Measurements from ENCODE around the gene ERBB2. TPM values are rescaled to one million over a fixed set of nuclear protein-coding genes. Genes with fewer than 3 reads are reported as not detected.
"Not testable (repeated sequence)": the region's sequence is repeated elsewhere in the genome, so short reads cannot be mapped to it uniquely, and the experiment has no call there.

ERBB2 gene
- total RNA-seq, 2 experiments from 2014 or later: 4.5 to 4.6 TPM

DNA sequence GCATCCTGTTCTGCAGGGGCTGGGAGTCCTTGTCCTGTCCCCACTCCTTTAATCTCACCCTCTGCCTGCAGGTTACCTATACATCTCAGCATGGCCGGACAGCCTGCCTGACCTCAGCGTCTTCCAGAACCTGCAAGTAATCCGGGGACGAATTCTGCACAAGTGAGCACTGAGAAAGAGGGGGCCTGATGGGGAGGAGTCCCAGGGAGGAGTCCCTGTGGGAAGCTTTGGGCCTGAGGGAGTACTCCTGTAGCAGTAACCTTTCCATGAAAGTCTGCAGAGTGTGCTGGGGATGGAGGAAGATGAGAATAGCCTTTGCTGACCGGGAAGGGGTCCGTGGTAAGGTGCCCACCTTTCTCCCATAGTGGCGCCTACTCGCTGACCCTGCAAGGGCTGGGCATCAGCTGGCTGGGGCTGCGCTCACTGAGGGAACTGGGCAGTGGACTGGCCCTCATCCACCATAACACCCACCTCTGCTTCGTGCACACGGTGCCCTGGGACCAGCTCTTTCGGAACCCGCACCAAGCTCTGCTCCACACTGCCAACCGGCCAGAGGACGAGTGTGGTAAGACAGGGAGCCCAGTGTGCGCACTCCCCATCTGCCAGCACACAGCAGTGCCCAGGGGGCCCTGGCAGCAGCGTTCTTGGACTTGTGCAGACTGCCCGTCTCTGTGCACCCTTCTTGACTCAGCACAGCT, 15.7 kb downstream of the ERBB2 start:
- DNase-seq: no peak
- H3K4me1 Mint-ChIP-seq: no peaks in the 10 kb centered on the region
- H3K36me3 Mint-ChIP-seq (ENCODE audit: low read depth): no peaks in the 10 kb centered on the region
- ChIA-PET POLR2A (no interaction called here), CTCF (interaction anchor here (3.0 kb wide), 1 partner anchor 15 kb away, joined by 8 read pairs; the partner anchor contains the start of gene MIEN1)
- no peaks in the 10 kb centered on the region for H3K27me3 Mint-ChIP-seq
- no peak overlapping the region for H3K4me3 Mint-ChIP-seq
- H3K9me3 Mint-ChIP-seq: no peaks in the 10 kb centered on the region
- no peak overlapping the region for H3K27ac Mint-ChIP-seq

- H3K4me1 Mint-ChIP-seq: no peaks in the 10 kb centered on the region
- ChIA-PET CTCF (no interaction called here), POLR2A (no interaction called here)
- H3K36me3 Mint-ChIP-seq (ENCODE audit: low read depth): no peaks in the 10 kb centered on the region
- no peak for DNase-seq
- H3K9me3 Mint-ChIP-seq: no peaks in the 10 kb centered on the region
- no peak overlapping the region for H3K27ac Mint-ChIP-seq
- H3K27me3 Mint-ChIP-seq: no peaks in the 10 kb centered on the region
- no peak overlapping the region for H3K4me3 Mint-ChIP-seq
These were observed 16.4 kb downstream of the ERBB2 start for GRCh38 chr17:39716073-39716818.

DNA sequence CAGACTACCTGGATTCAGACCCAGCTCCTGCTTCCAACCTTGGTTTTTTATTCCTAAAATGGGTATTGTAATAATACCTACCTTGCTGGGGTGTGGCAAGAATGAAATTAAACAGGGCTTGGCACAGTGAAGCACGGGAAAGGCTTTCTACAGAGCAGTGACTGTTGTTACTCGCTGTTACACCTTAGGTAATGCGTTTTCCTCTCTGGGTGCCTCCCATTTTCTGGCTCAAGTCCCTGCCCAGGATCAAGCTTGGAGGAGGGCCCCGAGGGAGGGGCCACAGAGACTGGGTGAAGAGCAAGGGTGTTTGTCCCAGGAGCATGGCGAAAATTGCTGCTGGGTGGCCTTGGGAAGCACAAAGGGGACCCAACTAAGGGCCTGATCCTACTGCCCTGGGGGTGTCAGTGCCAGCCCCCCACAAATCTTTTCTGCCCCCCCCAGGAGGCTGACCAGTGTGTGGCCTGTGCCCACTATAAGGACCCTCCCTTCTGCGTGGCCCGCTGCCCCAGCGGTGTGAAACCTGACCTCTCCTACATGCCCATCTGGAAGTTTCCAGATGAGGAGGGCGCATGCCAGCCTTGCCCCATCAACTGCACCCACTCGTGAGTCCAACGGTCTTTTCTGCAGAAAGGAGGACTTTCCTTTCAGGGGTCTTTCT, 17.1 kb downstream of the ERBB2 start:
- H3K4me3 Mint-ChIP-seq: no peak overlapping the region
- no peaks in the 10 kb centered on the region for H3K4me1 Mint-ChIP-seq
- DNase-seq: no peak
- H3K27ac Mint-ChIP-seq: no peak overlapping the region
- no peaks in the 10 kb centered on the region for H3K36me3 Mint-ChIP-seq (ENCODE audit: low read depth)
- POLR2A ChIA-PET: no interaction called here
- no peaks in the 10 kb centered on the region for H3K27me3 Mint-ChIP-seq
- H3K9me3 Mint-ChIP-seq: no peaks in the 10 kb centered on the region
- CTCF ChIA-PET: no interaction called here

DNA sequence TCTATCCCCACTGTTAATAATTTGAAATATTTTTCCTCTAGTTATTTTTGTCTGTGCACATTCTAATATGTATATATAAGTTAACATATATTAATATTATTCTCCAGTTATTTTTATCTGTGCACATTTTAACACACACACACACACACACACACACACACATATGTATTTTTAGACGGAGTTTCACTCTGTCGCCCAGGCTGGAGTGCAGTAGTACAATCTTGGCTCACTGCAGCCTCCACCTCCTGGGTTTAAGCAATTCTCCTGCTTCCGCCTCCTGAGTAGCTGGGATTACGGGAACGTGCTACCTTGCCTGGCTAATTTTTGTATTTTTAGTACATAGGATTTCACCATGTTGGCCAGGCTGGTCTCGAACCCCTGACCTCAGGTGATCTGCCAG, 17.8 kb downstream of the ERBB2 start:
- DNase-seq: no peak
- CTCF ChIA-PET: no interaction called here
- Mint-ChIP-seq H3K36me3 (ENCODE audit: low read depth) (no peaks in the 10 kb centered on the region), H3K4me3 (no peak overlapping the region), H3K27ac (no peak overlapping the region), H3K4me1 (no peaks in the 10 kb centered on the region), H3K27me3 (no peaks in the 10 kb centered on the region), H3K9me3 (no peaks in the 10 kb centered on the region)
- POLR2A ChIA-PET: no interaction called here

DNA sequence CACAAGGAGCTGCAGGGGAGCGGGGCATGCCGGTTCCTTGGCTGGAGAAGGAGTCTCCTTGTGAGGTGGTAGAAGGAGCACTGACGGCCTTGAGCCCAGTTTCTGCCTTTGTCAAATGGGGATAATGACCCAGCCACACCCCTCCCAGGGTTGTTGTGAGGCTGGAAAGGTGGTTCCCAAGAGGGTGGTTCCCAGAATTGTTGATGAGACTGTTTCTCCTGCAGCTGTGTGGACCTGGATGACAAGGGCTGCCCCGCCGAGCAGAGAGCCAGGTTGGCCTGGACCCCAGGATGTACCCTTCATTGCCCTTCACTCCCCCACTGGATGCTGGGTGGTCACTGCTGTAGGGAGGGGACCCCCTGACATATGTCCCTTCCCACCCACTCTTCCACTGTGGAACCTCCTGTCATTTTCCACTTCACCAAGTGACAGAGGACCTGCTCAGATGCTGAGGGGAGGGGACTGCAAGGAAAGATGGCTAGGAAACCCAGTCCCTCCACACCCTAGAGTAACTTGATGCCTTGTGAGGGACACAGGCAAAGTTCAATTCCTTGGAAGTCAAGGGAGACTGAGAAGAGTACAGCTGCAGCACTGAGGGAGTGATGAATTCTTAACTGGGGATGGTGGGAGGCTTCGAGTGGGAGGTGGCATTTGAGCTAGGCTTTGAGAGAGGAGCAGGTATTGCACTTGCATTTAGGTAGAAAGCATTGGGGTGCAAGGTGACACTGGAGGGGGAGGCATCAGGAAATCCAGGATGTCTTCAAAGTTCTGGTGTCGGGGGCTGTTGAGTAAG, 19.9 kb downstream of the ERBB2 start:
- no peak overlapping the region for H3K4me3 Mint-ChIP-seq
- CTCF ChIA-PET: interaction anchor here (1.2 to 4.1 kb wide), 2 partner anchors 10 to 19 kb away, joined by 4 to 18 read pairs; partner anchors contain the start of gene MIEN1
- no peaks in the 10 kb centered on the region for H3K9me3 Mint-ChIP-seq
- POLR2A ChIA-PET: no interaction called here
- DNase-seq: no peak
- no peaks in the 10 kb centered on the region for H3K27me3 Mint-ChIP-seq
- H3K4me1 Mint-ChIP-seq: no peaks in the 10 kb centered on the region
- H3K36me3 Mint-ChIP-seq (ENCODE audit: low read depth): no peaks in the 10 kb centered on the region
- no peak overlapping the region for H3K27ac Mint-ChIP-seq

DNA sequence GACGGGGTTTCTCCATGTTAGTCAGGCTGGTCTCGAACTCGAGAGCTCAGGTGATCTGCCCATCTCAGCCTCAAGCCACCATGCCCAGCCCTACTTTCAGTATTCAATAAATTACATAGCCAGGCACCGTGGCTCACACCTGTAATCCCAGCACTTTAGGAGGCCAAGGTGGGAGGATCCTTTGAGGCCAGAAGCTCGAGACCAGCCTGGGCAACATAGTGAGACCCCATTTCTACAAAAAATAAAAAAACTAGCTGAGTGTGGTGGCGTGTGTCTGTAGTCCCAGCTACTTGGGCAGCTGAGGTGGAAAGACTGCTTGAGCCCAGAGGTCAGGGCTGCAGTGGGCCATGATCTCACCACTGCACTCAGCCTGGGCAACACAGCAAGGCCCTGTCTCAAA, 22.2 kb downstream of the ERBB2 start:
- no peak overlapping the region for H3K4me3 Mint-ChIP-seq
- H3K9me3 Mint-ChIP-seq: no peaks in the 10 kb centered on the region
- CTCF ChIA-PET: interaction anchor here (4.1 kb wide), 1 partner anchor 8 kb away, joined by 18 read pairs; the partner anchor contains the start of gene MIEN1
- no peak for DNase-seq
- peaks cover 7% of the 10 kb centered on the region for H3K36me3 Mint-ChIP-seq (ENCODE audit: low read depth)
- H3K27me3 Mint-ChIP-seq: no peaks in the 10 kb centered on the region
- H3K4me1 Mint-ChIP-seq: peaks cover 3% of the 10 kb centered on the region
- POLR2A ChIA-PET: no interaction called here
- no peak overlapping the region for H3K27ac Mint-ChIP-seq

GRCh38 chr17:39722965-39723848, 23.3 kb downstream of the ERBB2 start:
- no peaks in the 10 kb centered on the region for H3K27me3 Mint-ChIP-seq
- no peak overlapping the region for H3K27ac Mint-ChIP-seq
- H3K4me1 Mint-ChIP-seq: peaks cover 4% of the 10 kb centered on the region
- peaks cover 16% of the 10 kb centered on the region for H3K36me3 Mint-ChIP-seq (ENCODE audit: low read depth)
- ChIA-PET CTCF (no interaction called here), POLR2A (no interaction called here)
- no peaks in the 10 kb centered on the region for H3K9me3 Mint-ChIP-seq
- DNase-seq: no peak
- H3K4me3 Mint-ChIP-seq: no peak overlapping the region

DNA sequence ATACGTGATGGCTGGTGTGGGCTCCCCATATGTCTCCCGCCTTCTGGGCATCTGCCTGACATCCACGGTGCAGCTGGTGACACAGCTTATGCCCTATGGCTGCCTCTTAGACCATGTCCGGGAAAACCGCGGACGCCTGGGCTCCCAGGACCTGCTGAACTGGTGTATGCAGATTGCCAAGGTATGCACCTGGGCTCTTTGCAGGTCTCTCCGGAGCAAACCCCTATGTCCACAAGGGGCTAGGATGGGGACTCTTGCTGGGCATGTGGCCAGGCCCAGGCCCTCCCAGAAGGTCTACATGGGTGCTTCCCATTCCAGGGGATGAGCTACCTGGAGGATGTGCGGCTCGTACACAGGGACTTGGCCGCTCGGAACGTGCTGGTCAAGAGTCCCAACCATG, 24.9 kb downstream of the ERBB2 start:
- ChIA-PET CTCF (no interaction called here), POLR2A (no interaction called here)
- Mint-ChIP-seq H3K27ac (no peak overlapping the region), H3K4me1 (peaks cover 15% of the 10 kb centered on the region), H3K27me3 (no peaks in the 10 kb centered on the region), H3K4me3 (no peak overlapping the region), H3K36me3 (ENCODE audit: low read depth) (peaks cover 20% of the 10 kb centered on the region), H3K9me3 (no peaks in the 10 kb centered on the region)
- no peak for DNase-seq

DNA sequence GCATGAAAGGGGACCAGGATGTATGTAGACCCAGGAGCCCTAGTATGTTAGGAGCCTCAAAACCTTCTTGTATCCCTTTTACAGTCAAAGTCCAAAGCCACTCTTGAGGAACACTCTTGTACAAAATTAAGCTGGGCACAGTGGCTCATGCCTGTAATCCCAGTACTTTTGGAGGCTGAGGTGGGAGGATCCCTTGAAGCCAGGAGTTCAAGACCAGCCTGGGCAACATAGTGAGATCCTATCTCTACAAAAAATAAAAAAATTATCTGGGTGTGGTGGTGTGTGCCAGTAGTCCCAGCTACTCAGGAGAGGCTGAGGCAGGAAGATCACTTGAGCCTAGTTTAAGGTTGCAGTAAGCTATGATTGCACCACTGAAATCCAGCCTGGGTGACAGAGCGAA, 26.1 kb downstream of the ERBB2 start:
- POLR2A ChIA-PET, H3K4me3 Mint-ChIP-seq, H3K27me3 Mint-ChIP-seq, H3K27ac Mint-ChIP-seq, H3K9me3 Mint-ChIP-seq, DNase-seq: not testable (repeated sequence)
- H3K36me3 Mint-ChIP-seq (ENCODE audit: low read depth): peaks cover 23% of the 10 kb centered on the region
- H3K4me1 Mint-ChIP-seq: peaks cover 18% of the 10 kb centered on the region
- CTCF ChIA-PET: interaction anchor here (1.3 kb wide), 1 partner anchor 32 kb away, joined by 3 read pairs; no protein-coding TSS in a partner anchor

DNA sequence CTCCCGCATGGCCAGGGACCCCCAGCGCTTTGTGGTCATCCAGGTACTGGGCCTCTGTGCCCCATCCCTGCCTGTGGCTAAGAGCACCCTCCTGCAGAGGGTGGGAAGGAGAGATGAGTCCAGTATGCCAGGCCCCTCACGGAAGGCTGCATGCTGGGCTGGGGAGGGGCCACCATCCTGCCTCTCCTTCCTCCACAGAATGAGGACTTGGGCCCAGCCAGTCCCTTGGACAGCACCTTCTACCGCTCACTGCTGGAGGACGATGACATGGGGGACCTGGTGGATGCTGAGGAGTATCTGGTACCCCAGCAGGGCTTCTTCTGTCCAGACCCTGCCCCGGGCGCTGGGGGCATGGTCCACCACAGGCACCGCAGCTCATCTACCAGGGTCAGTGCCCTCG, 26.8 kb downstream of the ERBB2 start:
- ChIA-PET POLR2A (no interaction called here), CTCF (no interaction called here)
- peaks cover 22% of the 10 kb centered on the region for H3K4me1 Mint-ChIP-seq

DNA sequence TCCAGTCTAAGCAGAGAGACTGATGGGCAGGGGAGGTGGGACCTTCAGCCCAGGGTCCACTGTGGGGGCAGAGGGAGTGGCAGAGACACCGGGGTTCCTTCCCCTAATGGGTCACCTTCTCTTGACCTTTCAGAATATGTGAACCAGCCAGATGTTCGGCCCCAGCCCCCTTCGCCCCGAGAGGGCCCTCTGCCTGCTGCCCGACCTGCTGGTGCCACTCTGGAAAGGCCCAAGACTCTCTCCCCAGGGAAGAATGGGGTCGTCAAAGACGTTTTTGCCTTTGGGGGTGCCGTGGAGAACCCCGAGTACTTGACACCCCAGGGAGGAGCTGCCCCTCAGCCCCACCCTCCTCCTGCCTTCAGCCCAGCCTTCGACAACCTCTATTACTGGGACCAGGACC, 27.7 kb downstream of the ERBB2 start:
- ChIA-PET POLR2A (no interaction called here), CTCF (interaction anchor here (1.0 to 3.3 kb wide), 2 partner anchors 48 to 61 kb away, joined by 3 to 17 read pairs; no protein-coding TSS in a partner anchor)
- no peak for DNase-seq
- no peak overlapping the region for H3K27ac Mint-ChIP-seq
- H3K4me3 Mint-ChIP-seq: no peak overlapping the region
- H3K27me3 Mint-ChIP-seq: no peaks in the 10 kb centered on the region
- peaks cover 23% of the 10 kb centered on the region for H3K36me3 Mint-ChIP-seq (ENCODE audit: low read depth)
- H3K9me3 Mint-ChIP-seq: no peaks in the 10 kb centered on the region
- peaks cover 22% of the 10 kb centered on the region for H3K4me1 Mint-ChIP-seq

More for the DNA sequence above, 26.8 kb downstream of the ERBB2 start:
- Mint-ChIP-seq H3K9me3 (no peaks in the 10 kb centered on the region), H3K4me3 (no peak overlapping the region), H3K36me3 (ENCODE audit: low read depth) (peaks cover 23% of the 10 kb centered on the region), H3K27ac (no peak overlapping the region), H3K27me3 (no peaks in the 10 kb centered on the region)
- DNase-seq: no peak
